GM23338 (cell line): ENCODE data around the gene NTRK3. TPM values are rescaled to one million over a fixed set of nuclear protein-coding genes. Genes with fewer than 3 reads are reported as not detected.

ENCODE experiments used
- ATAC-seq: fragments of 200-7000 bp; cut with Tn5 transposase; 3 replicates; pipeline ENCODE4 v1.9.1; 2020
- DNase-seq: peaks from one replicate; pipeline ENCODE4 v3.0.0-alpha.2; 2015; ENCODE audit warnings: low spot score
- H2AFZ ChIP-seq: fragments of 200-600 bp; sonication (generic); 2 replicates; pipeline ENCODE4 v1.8.0; 2016; ENCODE audit warnings: antibody characterized with exemption, mild to moderate bottlenecking, moderate library complexity
- H3F3A ChIP-seq: fragments of 200-600 bp; sonication (generic); replicated peaks from 2 replicates; pipeline ENCODE4 v1.8.0; 2017; ENCODE audit warnings: antibody characterized with exemption, mixed run types, low read depth
- H3K27ac ChIP-seq: fragments of 200-600 bp; sonication (generic); 2 replicates; pipeline ENCODE4 v1.6.1; 2016; ENCODE audit warnings: low read depth
- H3K27me3 ChIP-seq: fragments of 200-600 bp; sonication (generic); 2 replicates; pipeline ENCODE4 v1.8.0; 2016; ENCODE audit warnings: mild to moderate bottlenecking, mixed run types, moderate library complexity; ENCODE audit not compliant: insufficient read depth
- H3K36me3 ChIP-seq: fragments of 200-600 bp; sonication (generic); 2 replicates; pipeline ENCODE4 v1.8.0; 2016; ENCODE audit warnings: mild to moderate bottlenecking; ENCODE audit not compliant: insufficient read depth
- H3K4me1 ChIP-seq: fragments of 200-600 bp; sonication (generic); 2 replicates; pipeline ENCODE4 v1.8.0; 2016; ENCODE audit warnings: mild to moderate bottlenecking, moderate library complexity; ENCODE audit not compliant: insufficient read depth
- H3K4me2 ChIP-seq: fragments of 200-600 bp; sonication (generic); 2 replicates; pipeline ENCODE4 v1.7.1; 2017; ENCODE audit warnings: mixed run types
- H3K4me3 ChIP-seq: fragments of 200-600 bp; sonication (generic); 2 replicates; pipeline ENCODE4 v1.6.1; 2016; ENCODE audit warnings: mixed run types
- H3K79me2 ChIP-seq: fragments of 200-600 bp; sonication (generic); replicated peaks from 2 replicates; pipeline ENCODE4 v1.8.0; 2017; ENCODE audit warnings: mild to moderate bottlenecking; ENCODE audit not compliant: insufficient read depth
- H3K9me2 ChIP-seq: fragments of 200-600 bp; sonication (generic); 2 replicates; pipeline ENCODE4 v1.8.0; 2017; ENCODE audit not compliant: insufficient read depth
- H4K20me1 ChIP-seq: fragments of 200-600 bp; sonication (generic); replicated peaks from 2 replicates; pipeline ENCODE4 v1.8.0; 2017; ENCODE audit warnings: mild to moderate bottlenecking; ENCODE audit not compliant: insufficient read depth
- H3K27ac Mint-ChIP-seq: 2 replicates; pipeline ENCODE4 v1.8.0; 2020; ENCODE audit warnings: inconsistent platforms, mild to moderate bottlenecking, moderate library complexity, mixed read lengths
- H3K27me3 Mint-ChIP-seq: 3 replicates; pipeline ENCODE4 v1.8.0; 2022; ENCODE audit warnings: low read depth, mild to moderate bottlenecking, moderate library complexity, mixed read lengths, inconsistent platforms; ENCODE audit not compliant: insufficient read depth, poor library complexity
- H3K36me3 Mint-ChIP-seq: 3 replicates; pipeline ENCODE4 v1.8.0; 2021; ENCODE audit warnings: low read depth, mild to moderate bottlenecking, inconsistent platforms, moderate library complexity, mixed read lengths
- H3K4me1 Mint-ChIP-seq: 3 replicates; pipeline ENCODE4 v1.8.0; 2020; ENCODE audit warnings: mild to moderate bottlenecking, inconsistent platforms, mixed read lengths
- H3K4me3 Mint-ChIP-seq: 3 replicates; pipeline ENCODE4 v1.8.0; 2021; ENCODE audit warnings: moderate library complexity, mild to moderate bottlenecking, inconsistent platforms, mixed read lengths
- H3K9me3 Mint-ChIP-seq: 3 replicates; pipeline ENCODE4 v1.8.0; 2020; ENCODE audit warnings: moderate library complexity, mild to moderate bottlenecking, inconsistent platforms, mixed read lengths
- CREB1 ChIP-seq: fragments of 250-450 bp; sonication (Bioruptor Pico); IDR thresholded peaks from 2 replicates; pipeline ENCODE4 v1.5.0; 2020; ENCODE audit warnings: low read depth, mild to moderate bottlenecking, moderate library complexity
- EZH2 ChIP-seq: fragments of 200-600 bp; sonication (generic); IDR thresholded peaks from one replicate; pipeline ENCODE4 v1.8.0; 2017; ENCODE audit warnings: antibody characterized with exemption, mild to moderate bottlenecking, low read depth; ENCODE audit not compliant: unreplicated experiment
- EZH2phosphoT487 ChIP-seq: fragments of 200-600 bp; sonication (generic); IDR thresholded peaks from one replicate; pipeline ENCODE4 v1.8.1; 2018; ENCODE audit warnings: antibody characterized with exemption; ENCODE audit not compliant: unreplicated experiment
- JUNB ChIP-seq: IDR thresholded peaks from one replicate; pipeline ENCODE4 v1.6.1; 2016; ENCODE audit warnings: antibody characterized with exemption; ENCODE audit not compliant: unreplicated experiment
- NANOG ChIP-seq: IDR thresholded peaks from 2 replicates; pipeline ENCODE4 v1.6.1; 2016; ENCODE audit warnings: antibody characterized with exemption, borderline replicate concordance
- POLR2AphosphoS5 ChIP-seq: IDR thresholded peaks from 2 replicates; pipeline ENCODE4 v1.6.1; 2016; ENCODE audit warnings: antibody characterized with exemption, low read depth
- STAT1 ChIP-seq: IDR thresholded peaks from one replicate; pipeline ENCODE4 v1.6.1; 2016; ENCODE audit warnings: antibody characterized with exemption; ENCODE audit not compliant: unreplicated experiment
- ZNF331 ChIP-seq: fragments of 250-450 bp; sonication (Bioruptor Pico); IDR thresholded peaks from 2 replicates; pipeline ENCODE4 v1.5.0; 2020; ENCODE audit warnings: low read depth, mild to moderate bottlenecking, moderate library complexity
- polyA plus RNA-seq: library from polyadenylated mRNA; unstranded; fragments of >200 nt; fragmentation: Nextera tagmentation; extraction: Ambion mirVana; gene quantifications from 2 replicates; pipeline ENCODE4 v1.2.1, GENCODE V29; 2016
- total RNA-seq: library from RNA; depleted of rRNA; stranded (reverse); fragments of >200 nt; shearing (Covaris generic); gene quantifications from 2 replicates; pipeline ENCODE4 v1.2.3, GENCODE V29; 2014
- TF ChIP-seq, protein P1 (sequence below): IDR thresholded peaks from one replicate; pipeline ENCODE4 v1.6.1; 2018; ENCODE audit warnings: antibody characterized with exemption; ENCODE audit not compliant: unreplicated experiment
- TF ChIP-seq, protein P2 (sequence below), 2 experiments: fragments of 200-600 bp in 1 of 2; sonication (generic) in 1 of 2; conservative IDR thresholded peaks; 2 replicates each; pipeline versions ENCODE4 v1.5.1 to v1.6.1; 2016 to 2017; ENCODE audit warnings: antibody characterized with exemption in 2 of 2, low read depth in 2 of 2, mild to moderate bottlenecking in 2 of 2, moderate library complexity in 1 of 2

NTRK3 gene
- total and polyA plus RNA-seq, 2 experiments from 2014 or later = 3.1 to 5.3 TPM

DNA sequence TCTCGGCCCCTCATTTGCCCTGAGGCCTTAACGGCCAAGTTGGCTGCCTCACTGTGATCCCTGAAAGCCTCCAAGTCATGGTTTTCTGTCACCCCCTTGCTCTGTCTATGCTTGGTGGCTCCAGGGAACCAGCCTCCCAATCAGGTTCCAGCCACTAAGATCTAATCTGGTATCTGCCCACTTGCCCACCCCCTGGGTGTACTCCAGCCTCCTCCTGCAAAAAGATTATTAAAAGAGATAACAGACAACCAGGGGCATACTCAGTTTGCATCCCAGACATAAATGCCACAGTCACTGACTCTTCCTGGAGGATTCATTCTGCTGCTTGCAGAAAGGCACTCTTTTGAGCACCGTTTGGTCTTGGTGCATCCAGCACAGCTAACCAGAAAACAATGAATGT lies 103.9 kb downstream of the NTRK3 start:
- Histone ChIP-seq H3F3A (no peaks in the 10 kb centered on the region), H3K4me2 (no peak overlapping the region), H4K20me1 (no peaks in the 10 kb centered on the region), H3K4me3 (no peak overlapping the region), H3K4me1 (no peaks in the 10 kb centered on the region), H3K27ac (no peak overlapping the region), H3K79me2 (no peaks in the 10 kb centered on the region), H2AFZ (no peak overlapping the region), H3K36me3 (no peaks in the 10 kb centered on the region), H3K9me2 (no peaks in the 10 kb centered on the region), H3K27me3 (no peaks in the 10 kb centered on the region)
- Mint-ChIP-seq H3K9me3 (no peaks in the 10 kb centered on the region; the same call in 2 of the 3 replicates), H3K4me3 (no peak overlapping the region), H3K27me3 (peaks cover 8% of the 10 kb centered on the region), H3K4me1 (peaks cover 10% of the 10 kb centered on the region), H3K36me3 (no peaks in the 10 kb centered on the region; the same call in 2 of the 3 replicates), H3K27ac (no peak overlapping the region)
- no peak for DNase-seq
- ATAC-seq = no peak
- TF ChIP-seq JUNB = no peak
- no peak for TF ChIP-seq NANOG
- TF ChIP-seq CREB1 (CRISPR knock-in tag) = no peak
- no peak for TF ChIP-seq EZH2phosphoT487

DNA sequence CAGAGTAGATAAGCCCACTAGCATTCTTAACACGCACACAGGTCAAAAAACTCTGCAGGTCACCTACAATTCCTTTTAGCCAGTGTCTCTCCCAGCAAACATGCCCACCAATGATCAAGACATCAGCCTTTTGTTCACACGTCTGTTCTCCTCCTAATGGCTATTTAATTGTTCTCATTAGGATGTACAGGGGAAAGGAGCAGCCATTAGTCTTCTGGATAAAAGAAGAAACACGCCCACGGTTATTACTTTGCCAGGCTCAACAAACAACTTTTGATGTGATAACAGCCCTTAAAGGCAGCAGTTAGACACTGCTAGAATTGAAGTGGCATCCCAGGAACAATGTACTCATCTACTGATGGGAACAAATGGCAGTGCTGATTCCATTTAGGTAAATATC lies 108.8 kb downstream of the NTRK3 start:
- Histone ChIP-seq H2AFZ (no peak overlapping the region), H3K4me3 (no peak overlapping the region)
- no peak overlapping the region for H3K4me3 Mint-ChIP-seq

More for the DNA sequence above, 108.8 kb downstream of the NTRK3 start:
- Mint-ChIP-seq H3K27ac (no peak overlapping the region), H3K36me3 (no peaks in the 10 kb centered on the region), H3K9me3 (no peaks in the 10 kb centered on the region), H3K27me3 (peaks cover 4% of the 10 kb centered on the region), H3K4me1 (peaks cover 7% of the 10 kb centered on the region)
- ATAC-seq (no peak), DNase-seq (no peak)
- Histone ChIP-seq H3K27ac (no peak overlapping the region), H3K36me3 (no peaks in the 10 kb centered on the region), H3K4me2 (no peak overlapping the region), H3K27me3 (no peaks in the 10 kb centered on the region), H3K4me1 (no peaks in the 10 kb centered on the region), H3K79me2 (no peaks in the 10 kb centered on the region), H3F3A (no peaks in the 10 kb centered on the region), H4K20me1 (no peaks in the 10 kb centered on the region), H3K9me2 (no peaks in the 10 kb centered on the region)
- TF ChIP-seq NANOG (no peak), JUNB (no peak), POLR2AphosphoS5 (no peak), EZH2 (no peak), STAT1 (no peak), ZNF331 (CRISPR knock-in tag) (no peak), EZH2phosphoT487 (no peak)
- TF ChIP-seq, protein P1, sequence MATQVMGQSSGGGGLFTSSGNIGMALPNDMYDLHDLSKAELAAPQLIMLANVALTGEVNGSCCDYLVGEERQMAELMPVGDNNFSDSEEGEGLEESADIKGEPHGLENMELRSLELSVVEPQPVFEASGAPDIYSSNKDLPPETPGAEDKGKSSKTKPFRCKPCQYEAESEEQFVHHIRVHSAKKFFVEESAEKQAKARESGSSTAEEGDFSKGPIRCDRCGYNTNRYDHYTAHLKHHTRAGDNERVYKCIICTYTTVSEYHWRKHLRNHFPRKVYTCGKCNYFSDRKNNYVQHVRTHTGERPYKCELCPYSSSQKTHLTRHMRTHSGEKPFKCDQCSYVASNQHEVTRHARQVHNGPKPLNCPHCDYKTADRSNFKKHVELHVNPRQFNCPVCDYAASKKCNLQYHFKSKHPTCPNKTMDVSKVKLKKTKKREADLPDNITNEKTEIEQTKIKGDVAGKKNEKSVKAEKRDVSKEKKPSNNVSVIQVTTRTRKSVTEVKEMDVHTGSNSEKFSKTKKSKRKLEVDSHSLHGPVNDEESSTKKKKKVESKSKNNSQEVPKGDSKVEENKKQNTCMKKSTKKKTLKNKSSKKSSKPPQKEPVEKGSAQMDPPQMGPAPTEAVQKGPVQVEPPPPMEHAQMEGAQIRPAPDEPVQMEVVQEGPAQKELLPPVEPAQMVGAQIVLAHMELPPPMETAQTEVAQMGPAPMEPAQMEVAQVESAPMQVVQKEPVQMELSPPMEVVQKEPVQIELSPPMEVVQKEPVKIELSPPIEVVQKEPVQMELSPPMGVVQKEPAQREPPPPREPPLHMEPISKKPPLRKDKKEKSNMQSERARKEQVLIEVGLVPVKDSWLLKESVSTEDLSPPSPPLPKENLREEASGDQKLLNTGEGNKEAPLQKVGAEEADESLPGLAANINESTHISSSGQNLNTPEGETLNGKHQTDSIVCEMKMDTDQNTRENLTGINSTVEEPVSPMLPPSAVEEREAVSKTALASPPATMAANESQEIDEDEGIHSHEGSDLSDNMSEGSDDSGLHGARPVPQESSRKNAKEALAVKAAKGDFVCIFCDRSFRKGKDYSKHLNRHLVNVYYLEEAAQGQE = no peak
- TF ChIP-seq, protein P2, sequence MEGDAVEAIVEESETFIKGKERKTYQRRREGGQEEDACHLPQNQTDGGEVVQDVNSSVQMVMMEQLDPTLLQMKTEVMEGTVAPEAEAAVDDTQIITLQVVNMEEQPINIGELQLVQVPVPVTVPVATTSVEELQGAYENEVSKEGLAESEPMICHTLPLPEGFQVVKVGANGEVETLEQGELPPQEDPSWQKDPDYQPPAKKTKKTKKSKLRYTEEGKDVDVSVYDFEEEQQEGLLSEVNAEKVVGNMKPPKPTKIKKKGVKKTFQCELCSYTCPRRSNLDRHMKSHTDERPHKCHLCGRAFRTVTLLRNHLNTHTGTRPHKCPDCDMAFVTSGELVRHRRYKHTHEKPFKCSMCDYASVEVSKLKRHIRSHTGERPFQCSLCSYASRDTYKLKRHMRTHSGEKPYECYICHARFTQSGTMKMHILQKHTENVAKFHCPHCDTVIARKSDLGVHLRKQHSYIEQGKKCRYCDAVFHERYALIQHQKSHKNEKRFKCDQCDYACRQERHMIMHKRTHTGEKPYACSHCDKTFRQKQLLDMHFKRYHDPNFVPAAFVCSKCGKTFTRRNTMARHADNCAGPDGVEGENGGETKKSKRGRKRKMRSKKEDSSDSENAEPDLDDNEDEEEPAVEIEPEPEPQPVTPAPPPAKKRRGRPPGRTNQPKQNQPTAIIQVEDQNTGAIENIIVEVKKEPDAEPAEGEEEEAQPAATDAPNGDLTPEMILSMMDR (conservative IDR thresholded peaks at IDR 0.05; ENCODE audit: low read depth in 2 of 2) = no peak
